H9 (cell line): ENCODE measurements around the gene SLC41A1. TPM values are rescaled to one million over a fixed set of nuclear protein-coding genes. Genes with fewer than 3 reads are reported as not detected.

ENCODE experiments used
- DNase-seq: peaks from one replicate; pipeline ENCODE4 v3.0.0-alpha.2; 2017
- H2AFZ ChIP-seq: one replicate; pipeline ENCODE4 v1.6.1; 2013; ENCODE audit warnings: mild to moderate bottlenecking, low read length, control low read depth, moderate library complexity
- H2AK5ac ChIP-seq: 2 replicates; pipeline ENCODE4 v1.6.1; 2013; ENCODE audit warnings: low read length, control low read depth, mixed read lengths; ENCODE audit not compliant: insufficient read length
- H2BK120ac ChIP-seq: one replicate; pipeline ENCODE4 v1.6.1; 2013; ENCODE audit warnings: low read depth, mild to moderate bottlenecking, low read length, control low read depth, inconsistent platforms; ENCODE audit not compliant: poor library complexity, severe bottlenecking
- H2BK12ac ChIP-seq: 2 replicates; pipeline ENCODE4 v1.6.1; 2013; ENCODE audit warnings: low read length, control low read depth, mixed read lengths, low read depth; ENCODE audit not compliant: insufficient read length
- H2BK15ac ChIP-seq: 2 replicates; pipeline ENCODE4 v1.6.1; 2013; ENCODE audit warnings: low read depth, low read length, control low read depth
- H2BK20ac ChIP-seq: one replicate; pipeline ENCODE4 v1.6.1; 2013; ENCODE audit warnings: low read depth, mild to moderate bottlenecking, low read length, control low read depth, inconsistent platforms; ENCODE audit not compliant: poor library complexity, severe bottlenecking
- H2BK5ac ChIP-seq: 2 replicates; pipeline ENCODE4 v1.6.1; 2013; ENCODE audit warnings: low read length, control low read depth, mixed read lengths; ENCODE audit not compliant: insufficient read length
- H3K14ac ChIP-seq: 2 replicates; pipeline ENCODE4 v1.6.1; 2013; ENCODE audit warnings: low read length, control low read depth; ENCODE audit not compliant: insufficient read depth
- H3K18ac ChIP-seq: 2 replicates; pipeline ENCODE4 v1.6.1; 2013; ENCODE audit warnings: low read depth, mild to moderate bottlenecking, mixed read lengths, low read length, control low read depth; ENCODE audit not compliant: insufficient read length
- H3K23ac ChIP-seq: 2 replicates; pipeline ENCODE4 v1.6.1; 2013; ENCODE audit warnings: low read length, control low read depth, mixed read lengths, low read depth; ENCODE audit not compliant: insufficient read length
- H3K23me2 ChIP-seq: 2 replicates; pipeline ENCODE4 v1.6.1; 2013; ENCODE audit warnings: low read depth, mild to moderate bottlenecking, mixed read lengths, low read length, control low read depth; ENCODE audit not compliant: insufficient read length, poor library complexity, severe bottlenecking
- H3K27ac ChIP-seq: 2 replicates; pipeline ENCODE4 v1.5.1; 2013; ENCODE audit warnings: low read length, control low read depth, mixed read lengths, low read depth; ENCODE audit not compliant: insufficient read length
- H3K27me3 ChIP-seq: 2 replicates; pipeline ENCODE4 v1.6.1; 2013; ENCODE audit warnings: low read length, control low read depth, inconsistent platforms; ENCODE audit not compliant: insufficient read depth
- H3K4ac ChIP-seq: 2 replicates; pipeline ENCODE4 v1.6.1; 2013; ENCODE audit warnings: low read depth, mild to moderate bottlenecking, control low read depth, inconsistent platforms, low read length, moderate library complexity
- H3K4me1 ChIP-seq: 2 replicates; pipeline ENCODE4 v1.6.1; 2013; ENCODE audit warnings: low read length, control low read depth, inconsistent platforms; ENCODE audit not compliant: insufficient read depth
- H3K4me2 ChIP-seq: 2 replicates; pipeline ENCODE4 v1.6.1; 2013; ENCODE audit warnings: low read length, control low read depth, mixed read lengths; ENCODE audit not compliant: insufficient read length, insufficient read depth
- H3K56ac ChIP-seq: 2 replicates; pipeline ENCODE4 v1.6.1; 2013; ENCODE audit warnings: low read depth, mild to moderate bottlenecking, mixed read lengths, low read length, control low read depth; ENCODE audit not compliant: insufficient read length
- H3K79me1 ChIP-seq: 2 replicates; pipeline ENCODE4 v1.6.1; 2013; ENCODE audit warnings: low read depth, mild to moderate bottlenecking, moderate library complexity, low read length, control low read depth, inconsistent platforms; ENCODE audit not compliant: insufficient read depth, poor library complexity, severe bottlenecking
- H3K79me2 ChIP-seq: 2 replicates; pipeline ENCODE4 v1.6.1; 2013; ENCODE audit warnings: low read length, control low read depth, inconsistent platforms; ENCODE audit not compliant: insufficient read depth
- H3K9ac ChIP-seq: 2 replicates; pipeline ENCODE4 v1.6.1; 2013; ENCODE audit warnings: low read length, control low read depth, mixed read lengths; ENCODE audit not compliant: insufficient read length; ENCODE audit errors: extremely low read depth
- H3K9me3 ChIP-seq: one replicate; pipeline ENCODE4 v1.6.1; 2013; ENCODE audit warnings: low read depth, low read length, inconsistent platforms; ENCODE audit not compliant: control insufficient read depth
- H3T11ph ChIP-seq: one replicate; pipeline ENCODE4 v1.6.1; 2013; ENCODE audit warnings: mild to moderate bottlenecking, low read length, control low read depth, inconsistent platforms
- H4K20me1 ChIP-seq: one replicate; pipeline ENCODE4 v1.6.1; 2013; ENCODE audit not compliant: control insufficient read depth, insufficient read length, insufficient read depth
- H4K5ac ChIP-seq: 2 replicates; pipeline ENCODE4 v1.6.1; 2013; ENCODE audit warnings: low read depth, mild to moderate bottlenecking, mixed read lengths, low read length, control low read depth; ENCODE audit not compliant: insufficient read length
- H4K8ac ChIP-seq: replicated peaks from 2 replicates; pipeline ENCODE4 v1.6.1; 2013; ENCODE audit warnings: low read length, control low read depth, mixed read lengths, low read depth; ENCODE audit not compliant: insufficient read length
- H4K91ac ChIP-seq: 2 replicates; pipeline ENCODE4 v1.6.1; 2013; ENCODE audit warnings: low read depth, mild to moderate bottlenecking, moderate library complexity, mixed read lengths, low read length, control low read depth; ENCODE audit not compliant: insufficient read length
- H3K27ac Mint-ChIP-seq, 3 experiments: 2 replicates in 2 of 3; 3 replicates in 1 of 3; pipeline ENCODE4 v1.8.0; 2020 to 2021; ENCODE audit warnings: mixed read lengths in 3 of 3, mild to moderate bottlenecking in 1 of 3, moderate library complexity in 1 of 3
- H3K27me3 Mint-ChIP-seq: 2 replicates; pipeline ENCODE4 v1.8.0; 2021; ENCODE audit warnings: low read depth, mild to moderate bottlenecking, moderate library complexity, mixed read lengths
- H3K36me3 Mint-ChIP-seq, 3 experiments: 2 replicates in 2 of 3; 3 replicates in 1 of 3; pipeline ENCODE4 v1.8.0; 2020 to 2021; ENCODE audit warnings: low read depth in 3 of 3, mixed read lengths in 3 of 3; ENCODE audit not compliant: insufficient read depth in 1 of 3
- H3K4me1 Mint-ChIP-seq, 2 experiments: 2 replicates each; pipeline ENCODE4 v1.8.0; 2020; ENCODE audit warnings: mixed read lengths in 2 of 2
- H3K4me3 Mint-ChIP-seq, 2 experiments: 2 replicates in 1 of 2; 3 replicates in 1 of 2; pipeline ENCODE4 v1.8.0; 2020 to 2021; ENCODE audit warnings: mild to moderate bottlenecking in 2 of 2, mixed read lengths in 2 of 2, moderate library complexity in 1 of 2
- H3K9me3 Mint-ChIP-seq, 2 experiments: 2 replicates in 1 of 2; 3 replicates in 1 of 2; pipeline ENCODE4 v1.8.0; 2020; ENCODE audit warnings: mild to moderate bottlenecking in 2 of 2, mixed read lengths in 2 of 2, moderate library complexity in 1 of 2
- WGBS: extraction: QIAGEN DNeasy Blood & Tissue Kit; methylation state at CpG from one replicate; pipeline ENCODE4 v1.1.7; 2013; ENCODE audit warnings: missing lambda C conversion rate, low lambda C conversion rate, mixed read lengths; ENCODE audit not compliant: insufficient read length; ENCODE audit errors: extremely low coverage; 5-methylcytosine and 5-hydroxymethylcytosine counted together
- total RNA-seq: library from RNA; stranded (reverse); gene quantifications from 2 replicates; pipeline ENCODE4 v1.2.1, GENCODE V29; 2021
- TF ChIP-seq, protein P1 (sequence below): fragments of 200-600 bp; sonication (generic); conservative IDR thresholded peaks from 3 replicates; pipeline ENCODE4 v1.8.0; 2021; ENCODE audit warnings: antibody characterized with exemption, mild to moderate bottlenecking

Gene SLC41A1
- total RNA-seq, 1 experiment from 2014 or later, result 18.2 TPM

DNA sequence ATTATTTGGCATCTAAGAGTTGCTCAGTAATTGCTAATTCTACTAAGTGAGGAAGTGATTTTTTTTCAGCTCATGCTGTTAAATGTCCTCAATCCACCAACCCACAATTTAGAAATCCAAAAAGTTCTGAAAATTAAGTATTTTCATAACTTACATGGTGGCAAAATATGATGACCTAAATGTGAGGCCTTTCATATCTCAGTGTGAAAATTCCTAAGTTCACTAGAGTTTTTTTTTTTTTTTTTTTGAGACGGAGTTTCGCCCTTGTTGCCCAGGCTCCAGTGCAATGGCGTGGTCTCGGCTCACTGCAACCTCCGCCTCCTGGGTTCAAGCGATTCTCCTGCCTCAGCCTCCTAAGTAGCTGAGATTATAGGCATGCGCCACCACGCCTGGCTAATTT is 68.6 kb downstream of the SLC41A1 start:
- H3K4me2 ChIP-seq, result no peak overlapping the region
- H2AFZ ChIP-seq, result no peak overlapping the region
- no peak overlapping the region for H3K18ac ChIP-seq
- WGBS, result no CpG with 5 or more reads among the region's 8 CpGs
- no peaks in the 10 kb centered on the region for H3K27me3 ChIP-seq
- no peak overlapping the region for H4K5ac ChIP-seq
- peak overlapping the region in 1 of 3 experiments; percentile 94; a peak in 2 of 7 replicates for H3K27ac Mint-ChIP-seq
- H3K79me1 ChIP-seq, result peaks cover 3% of the 10 kb centered on the region
- peaks cover 4% of the 10 kb centered on the region; the same call in 1 of the 2 replicates for H3K4me1 ChIP-seq
- no peak overlapping the region for H3K14ac ChIP-seq
- H3K9me3 Mint-ChIP-seq, result no peaks in the 10 kb centered on the region
- no peak overlapping the region for H3K4ac ChIP-seq
- H3K9ac ChIP-seq, result no peak overlapping the region
- peaks cover 20 to 33% (median 30%) of the 10 kb centered on the region in 3 experiments; a peak in 6 of 7 replicates for H3K36me3 Mint-ChIP-seq
- TF ChIP-seq, protein P1, sequence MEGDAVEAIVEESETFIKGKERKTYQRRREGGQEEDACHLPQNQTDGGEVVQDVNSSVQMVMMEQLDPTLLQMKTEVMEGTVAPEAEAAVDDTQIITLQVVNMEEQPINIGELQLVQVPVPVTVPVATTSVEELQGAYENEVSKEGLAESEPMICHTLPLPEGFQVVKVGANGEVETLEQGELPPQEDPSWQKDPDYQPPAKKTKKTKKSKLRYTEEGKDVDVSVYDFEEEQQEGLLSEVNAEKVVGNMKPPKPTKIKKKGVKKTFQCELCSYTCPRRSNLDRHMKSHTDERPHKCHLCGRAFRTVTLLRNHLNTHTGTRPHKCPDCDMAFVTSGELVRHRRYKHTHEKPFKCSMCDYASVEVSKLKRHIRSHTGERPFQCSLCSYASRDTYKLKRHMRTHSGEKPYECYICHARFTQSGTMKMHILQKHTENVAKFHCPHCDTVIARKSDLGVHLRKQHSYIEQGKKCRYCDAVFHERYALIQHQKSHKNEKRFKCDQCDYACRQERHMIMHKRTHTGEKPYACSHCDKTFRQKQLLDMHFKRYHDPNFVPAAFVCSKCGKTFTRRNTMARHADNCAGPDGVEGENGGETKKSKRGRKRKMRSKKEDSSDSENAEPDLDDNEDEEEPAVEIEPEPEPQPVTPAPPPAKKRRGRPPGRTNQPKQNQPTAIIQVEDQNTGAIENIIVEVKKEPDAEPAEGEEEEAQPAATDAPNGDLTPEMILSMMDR, result no peak
- H3K79me2 ChIP-seq, result peaks cover 74% of the 10 kb centered on the region
- H2AK5ac ChIP-seq, result no peak overlapping the region
- no peak for DNase-seq
- H3K4me3 Mint-ChIP-seq, result peak overlapping the region in 1 of 2 experiments; percentile 18; a peak in 1 of 5 replicates
- no peak overlapping the region for H3T11ph ChIP-seq
- H2BK15ac ChIP-seq, result no peak overlapping the region
- no peak overlapping the region for H2BK20ac ChIP-seq
- no peak overlapping the region for H3K27ac ChIP-seq
- H3K23ac ChIP-seq, result no peak overlapping the region
- H2BK120ac ChIP-seq, result no peak overlapping the region
- no peak overlapping the region for H4K8ac ChIP-seq
- H3K56ac ChIP-seq, result no peak overlapping the region
- peaks cover 57 to 60% of the 10 kb centered on the region in 2 experiments for H3K4me1 Mint-ChIP-seq
- no peak overlapping the region for H2BK5ac ChIP-seq
- H3K23me2 ChIP-seq, result no peaks in the 10 kb centered on the region
- H4K91ac ChIP-seq, result no peak overlapping the region
- no peaks in the 10 kb centered on the region; the same call in 1 of the 2 replicates for H3K27me3 Mint-ChIP-seq
- H4K20me1 ChIP-seq, result peaks cover 2% of the 10 kb centered on the region
- H3K9me3 ChIP-seq, result no peaks in the 10 kb centered on the region
- no peak overlapping the region for H2BK12ac ChIP-seq
